Measurements from ENCODE around the gene GAS7.
"Not testable (repeated sequence)": the region's sequence is repeated elsewhere in the genome, so short reads cannot be mapped to it uniquely, and the experiment has no call there.

GAS7 gene

DNA sequence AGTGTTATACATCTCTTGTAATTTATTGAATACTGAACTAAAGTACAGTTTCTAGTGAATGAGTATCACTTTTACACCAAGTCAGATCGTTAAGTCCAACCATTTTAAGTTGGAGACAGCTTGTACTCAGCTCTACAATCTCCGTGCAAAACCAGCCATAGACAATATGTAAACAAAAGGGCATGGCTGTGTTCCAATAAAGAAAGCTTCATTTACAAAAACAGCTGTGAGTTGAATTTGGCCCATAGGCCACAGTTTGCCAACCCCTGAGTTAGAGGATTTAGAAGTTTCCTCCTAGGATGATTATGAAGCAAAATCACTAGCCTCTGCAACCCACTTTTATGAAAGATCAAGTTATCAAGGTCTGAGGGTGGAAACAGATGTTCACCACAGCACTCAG is 187.7 kb downstream of the GAS7 start:
- DNase-seq: no peak

GRCh38 chr17:10003705-10004104 is 194.7 kb downstream of the GAS7 start:
- DNase-seq: no peak

DNA sequence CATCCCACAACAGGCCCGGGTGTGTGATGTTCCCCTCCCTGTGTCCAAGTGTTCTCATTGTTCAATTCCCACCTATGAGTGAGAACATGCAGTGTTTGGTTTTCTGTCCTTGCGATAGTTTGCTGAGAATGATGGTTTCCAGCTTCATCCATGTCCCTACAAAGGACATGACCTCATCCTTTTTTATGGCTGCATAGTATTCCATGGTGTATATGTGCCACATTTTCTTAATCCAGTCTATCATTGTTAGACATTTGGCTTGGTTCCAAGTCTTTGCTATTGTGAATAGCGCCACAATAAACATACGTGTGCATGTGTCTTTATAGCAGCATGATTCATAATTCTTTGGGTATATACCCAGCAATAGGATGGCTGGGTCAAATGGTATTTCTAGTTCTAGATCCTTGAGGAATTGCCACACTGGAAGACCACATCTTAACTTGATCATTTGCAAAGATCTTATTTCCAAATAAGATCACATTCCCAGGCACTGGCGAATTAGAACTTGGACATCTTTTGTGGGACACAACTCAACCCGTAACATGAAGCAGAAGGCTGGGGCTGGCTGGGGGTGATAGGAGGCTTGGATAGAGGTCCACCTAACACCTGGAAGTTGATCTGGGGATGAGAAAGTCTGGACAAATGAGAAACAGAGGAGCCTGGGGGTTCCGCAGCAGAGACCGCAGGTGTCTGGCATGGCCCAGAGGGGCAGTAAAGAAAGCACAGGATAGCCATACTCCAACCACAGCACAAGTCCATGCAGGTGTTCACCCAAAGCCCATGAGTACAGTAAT is 195.6 kb downstream of the GAS7 start:
- DNase-seq: not testable (repeated sequence)

DNA sequence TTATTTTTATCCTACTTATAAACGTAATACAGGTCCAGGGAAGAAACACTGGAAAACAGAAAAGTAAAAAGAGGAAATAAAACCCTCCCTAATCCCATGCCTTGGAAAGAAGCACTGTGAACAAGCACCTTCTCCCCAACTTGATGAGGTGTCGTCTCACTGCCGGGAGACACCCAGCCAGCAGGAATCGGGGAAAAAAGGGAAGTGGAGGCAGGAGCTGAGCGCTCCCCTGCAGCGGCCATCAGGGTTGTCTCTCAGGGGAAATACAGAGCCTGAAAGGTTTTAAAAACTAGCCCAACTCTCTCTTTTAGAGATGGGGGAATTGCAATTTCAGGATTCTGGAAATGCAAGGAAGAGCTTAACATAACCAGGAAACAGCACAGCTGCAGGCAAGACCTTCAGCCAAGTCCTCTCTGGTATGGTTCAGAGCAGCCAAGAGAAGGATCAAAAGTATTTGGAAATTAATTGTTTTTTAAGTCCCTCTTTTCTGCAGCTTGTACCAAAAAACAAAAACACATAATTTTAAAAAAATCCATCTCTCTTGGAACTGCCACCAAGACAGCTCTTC is 197.0 kb downstream of the GAS7 start:
- no peak for DNase-seq

- DNase-seq: no peak
Observed at GRCh38 chr17:9999919-10000695, 198.3 kb downstream of the GAS7 start.

DNA sequence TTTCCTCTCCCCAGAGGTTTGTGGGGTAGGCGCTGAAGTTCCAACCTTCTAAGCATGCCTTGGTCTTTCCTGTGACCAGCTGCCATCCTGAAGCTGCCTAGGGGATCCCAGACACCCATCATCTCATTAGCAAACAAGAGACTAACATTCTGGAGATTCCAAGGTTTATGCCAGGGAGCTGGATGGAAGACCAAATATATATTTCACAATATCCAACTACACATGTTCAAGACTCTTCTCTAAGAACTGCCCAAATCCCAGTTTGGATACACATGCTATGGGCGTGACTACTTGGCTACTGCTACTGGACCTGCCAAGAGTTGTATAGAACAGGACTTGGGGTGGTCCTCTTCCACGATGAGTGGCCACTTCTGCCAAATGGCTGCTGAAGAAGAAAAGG is 200.3 kb downstream of the GAS7 start:
- no peak for DNase-seq

- no peak for DNase-seq
Observed at GRCh38 chr17:9994761-9995160, 203.6 kb downstream of the GAS7 start.

GRCh38 chr17:9991796-9992195 is 206.6 kb downstream of the GAS7 start:
- DNase-seq: no peak

DNA sequence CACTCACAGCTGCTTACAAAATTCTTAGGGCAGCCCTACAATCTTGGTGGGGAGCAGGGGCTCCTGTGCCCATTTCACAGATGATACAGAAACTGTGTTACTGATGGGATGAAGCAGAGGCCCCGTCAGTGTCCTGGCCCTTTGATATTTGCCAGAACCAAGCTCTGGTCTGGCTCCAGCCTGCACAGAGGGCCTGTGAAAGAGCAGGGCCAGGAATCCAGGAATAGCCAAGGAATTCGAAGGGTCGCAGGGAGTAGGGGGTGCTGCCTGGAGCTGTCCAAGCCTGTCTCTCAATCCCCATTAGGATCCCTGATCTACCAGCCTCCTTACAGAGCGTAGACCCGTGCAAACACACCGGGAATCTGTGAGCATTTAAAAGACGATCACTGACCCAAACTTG is 207.1 kb downstream of the GAS7 start:
- DNase-seq: no peak

- DNase-seq: no peak
Observed at GRCh38 chr17:9987779-9988585, 210.4 kb downstream of the GAS7 start.

DNA sequence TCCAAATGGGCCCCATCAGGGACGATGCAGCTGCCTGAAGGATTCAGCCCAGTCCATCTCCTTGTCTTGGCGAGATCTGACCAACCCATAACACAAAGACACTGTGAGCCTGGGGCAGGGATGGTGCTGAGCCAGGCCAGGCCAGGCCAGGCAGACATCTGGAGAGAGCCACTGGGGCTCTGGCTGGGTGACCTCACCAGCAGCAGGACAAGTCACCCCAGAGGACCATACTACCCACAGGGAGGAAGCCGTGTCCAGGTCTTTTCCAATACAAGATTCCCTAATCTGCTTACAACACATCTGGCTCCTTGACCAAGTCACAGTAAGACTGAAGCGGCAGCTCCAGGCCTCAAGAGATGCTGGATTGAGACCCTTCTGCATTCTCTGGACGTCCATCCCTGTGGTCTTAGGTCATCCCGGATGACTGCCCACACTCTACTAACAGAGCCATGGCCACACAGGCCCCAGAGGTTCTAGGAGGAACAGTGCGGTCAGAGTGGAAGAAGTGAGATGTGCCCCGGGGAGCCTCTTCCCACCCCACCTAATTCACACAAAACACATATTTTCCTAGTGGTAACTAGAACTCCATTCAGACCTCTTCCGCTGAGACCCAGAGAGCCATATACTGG is 211.5 kb downstream of the GAS7 start:
- no peak for DNase-seq

- DNase-seq: no peak
Observed at GRCh38 chr17:9985646-9986045, 212.8 kb downstream of the GAS7 start.

DNA sequence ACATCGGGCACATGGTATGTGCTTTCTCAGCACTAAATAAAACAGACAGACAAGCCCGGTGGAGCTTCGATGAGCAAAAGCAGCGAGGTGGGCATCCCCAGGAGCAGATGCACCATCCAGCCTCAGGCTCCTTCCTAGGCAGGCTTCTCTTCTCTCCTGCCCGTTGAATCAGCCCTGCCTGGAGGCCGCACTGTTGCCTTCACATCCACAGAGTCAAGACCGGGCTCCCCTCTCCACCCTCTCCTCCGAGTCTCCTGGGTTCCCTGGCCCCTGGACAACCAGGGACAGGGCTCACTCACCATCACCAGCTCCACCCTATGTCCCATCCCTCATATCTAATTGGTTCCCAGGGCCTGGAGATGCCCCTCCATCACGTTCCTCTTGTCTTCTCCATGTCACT is 213.6 kb downstream of the GAS7 start:
- DNase-seq: no peak

DNA sequence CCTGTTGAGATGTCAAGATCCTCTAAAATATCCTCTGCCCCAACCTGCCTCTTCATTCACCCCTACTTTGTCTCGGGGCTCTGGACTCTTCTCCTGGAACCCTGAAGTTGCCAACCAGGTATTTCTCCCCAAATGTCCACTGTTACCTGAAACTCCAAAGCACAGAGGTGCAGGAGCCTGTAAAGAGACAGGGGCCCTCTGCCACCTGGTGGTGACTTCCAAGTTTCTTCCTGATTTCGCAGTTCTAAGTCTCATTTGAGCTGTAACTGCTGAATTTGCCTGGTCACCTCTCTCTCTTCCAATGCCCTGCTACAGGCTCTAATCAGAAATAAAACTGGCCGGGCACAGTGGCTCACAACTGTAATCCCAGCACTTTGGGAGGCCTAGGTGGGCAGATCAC is 216.2 kb downstream of the GAS7 start:
- DNase-seq: no peak

DNA sequence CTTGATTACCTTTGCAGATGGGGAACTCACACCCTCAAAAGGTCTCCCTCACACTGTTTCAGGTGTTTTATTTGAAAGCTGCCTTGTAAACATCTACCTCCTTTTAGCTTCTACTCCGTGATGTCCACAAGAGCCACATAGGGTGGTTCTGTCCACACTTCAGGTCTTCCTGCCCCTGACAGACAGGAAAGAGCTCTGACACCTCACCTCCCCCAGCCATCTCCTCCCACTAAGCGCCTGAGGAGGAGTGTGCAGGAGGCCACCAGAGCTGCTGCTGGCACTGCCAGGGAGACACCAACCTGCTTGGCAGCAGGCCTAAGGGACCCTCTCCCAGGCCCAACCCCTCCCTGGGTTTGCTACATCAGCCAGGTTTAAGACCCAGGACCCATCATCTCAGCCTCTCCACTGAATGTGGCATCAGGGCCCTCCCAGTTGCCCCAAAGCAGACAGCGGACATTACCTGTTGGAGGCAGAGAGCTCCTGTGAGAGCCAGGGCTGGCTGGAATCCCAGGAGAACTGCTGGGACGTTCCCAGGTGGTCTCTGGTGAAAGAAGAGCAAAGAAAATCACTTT is 217.0 kb downstream of the GAS7 start:
- no peak for DNase-seq

DNA sequence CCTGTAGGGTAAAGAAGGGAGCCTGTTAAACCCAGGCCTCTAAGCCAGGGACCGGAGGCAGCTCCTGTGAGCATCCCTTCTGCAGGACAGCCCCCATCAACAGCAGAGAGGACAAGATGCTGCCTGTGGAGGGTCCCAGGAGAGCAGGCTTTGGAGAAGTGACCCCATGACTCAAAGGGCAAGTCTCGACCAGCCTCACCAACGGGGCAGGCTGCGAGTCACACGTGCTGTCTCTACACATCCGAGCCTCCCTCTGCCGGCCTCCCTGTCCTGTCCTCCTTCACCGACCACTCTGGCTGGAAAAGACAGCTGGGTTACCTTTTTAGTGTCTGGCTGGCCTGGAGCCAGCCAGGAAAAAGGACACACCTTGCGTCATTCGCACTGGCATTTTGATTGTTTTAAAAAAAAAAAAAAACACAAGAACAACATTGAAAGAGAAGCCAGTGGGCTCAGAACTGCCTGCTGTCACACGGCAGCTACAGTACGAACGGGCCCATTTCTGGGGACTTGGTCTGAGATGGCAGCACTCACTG is 218.9 kb downstream of the GAS7 start:
- no peak for DNase-seq

- DNase-seq: no peak
Observed at GRCh38 chr17:9977180-9977575, 221.2 kb downstream of the GAS7 start.

DNA sequence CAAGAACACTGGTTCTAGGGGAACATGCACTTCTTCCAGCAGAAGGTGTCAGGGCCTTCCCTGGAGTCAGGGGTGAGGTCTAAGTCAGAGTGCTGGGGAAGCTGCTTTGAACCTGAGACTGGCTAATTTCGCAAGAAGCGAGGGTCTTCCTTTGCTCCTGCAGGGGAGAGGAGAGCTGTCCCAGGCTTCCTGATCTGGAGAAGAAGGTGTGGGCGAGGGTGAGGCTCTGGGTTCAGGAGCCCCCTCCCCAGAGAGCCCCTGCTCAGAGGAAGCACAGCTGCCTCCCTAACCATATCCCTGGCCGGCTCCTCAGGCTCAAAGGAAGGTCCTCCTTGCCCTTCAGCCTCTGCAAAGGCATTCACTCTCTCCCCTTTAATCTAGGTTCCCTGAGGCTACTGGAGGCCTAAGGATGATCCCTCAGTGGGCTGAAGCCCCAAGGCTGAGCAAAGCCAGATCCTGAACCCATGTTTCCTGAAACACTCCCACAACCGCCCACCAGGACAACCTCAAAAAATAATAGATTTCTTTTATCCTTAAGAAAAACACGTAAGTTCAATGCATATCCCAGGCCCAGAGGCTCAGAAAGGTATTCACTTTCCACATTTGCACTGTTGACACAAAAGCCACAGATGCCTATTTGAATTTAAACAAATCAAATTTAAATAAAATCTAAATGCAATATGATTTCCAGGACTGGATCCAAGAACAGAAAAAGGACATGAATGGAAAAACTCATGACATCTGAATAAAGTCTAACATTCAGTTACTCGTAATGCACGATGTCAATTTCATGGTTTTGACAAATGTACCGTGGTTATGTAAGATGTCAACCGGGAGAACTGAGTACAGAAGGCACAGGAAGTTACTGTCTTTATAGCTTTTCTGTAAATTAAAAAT is 221.9 kb downstream of the GAS7 start:
- no peak for DNase-seq

GRCh38 chr17:9974448-9975381 is 223.7 kb downstream of the GAS7 start:
- no peak for DNase-seq
